Measurements from ENCODE around the gene PNPO. TPM values are rescaled to one million over a fixed set of nuclear protein-coding genes. Genes with fewer than 3 reads are reported as not detected.

Gene PNPO
- total and polyA plus RNA-seq, 2 experiments from 2014 or later: 12.2 to 17.0 TPM

GRCh38 chr17:47990962-47991731, 49.8 kb downstream of the PNPO start:
- no peak overlapping the region for H2AFZ ChIP-seq
- no peaks in the 10 kb centered on the region for H3K9me2 ChIP-seq (replicated peaks; ENCODE audit: insufficient read depth)
- no peaks in the 10 kb centered on the region for H3K79me2 ChIP-seq
- no peak overlapping the region for H3K27ac ChIP-seq
- whole genome bisulfite sequencing (ENCODE audit: low lambda C conversion rate, missing lambda C conversion rate): 52% methylated on average over 13 of the region's 14 CpGs
- no peaks in the 10 kb centered on the region for H4K20me1 ChIP-seq (ENCODE audit: insufficient read depth, poor library complexity, severe bottlenecking)
- H3K4me2 ChIP-seq: no peak overlapping the region
- H3K27me3 ChIP-seq: no peaks in the 10 kb centered on the region
- no peak overlapping the region for H3K4me3 ChIP-seq
- peaks cover 9% of the 10 kb centered on the region for H3K4me1 ChIP-seq (ENCODE audit: insufficient read depth)
- H3K9me3 ChIP-seq (ENCODE audit: low read depth): no peaks in the 10 kb centered on the region
- DNase-seq (ENCODE audit: low spot score): no peak
- no peaks in the 10 kb centered on the region for H3K36me3 ChIP-seq (replicated peaks; ENCODE audit: insufficient read depth, low read depth)
- TF ChIP-seq CTCF (IDR thresholded peaks at IDR 0.05; ENCODE audit: poor library complexity): no peak
- no peak for TF ChIP-seq EZH2phosphoT487 (IDR thresholded peaks at IDR 0.05; ENCODE audit: low read depth, severe bottlenecking, unreplicated experiment)
- TF ChIP-seq EZH2 (IDR thresholded peaks at IDR 0.05; ENCODE audit: borderline replicate concordance): no peak

GRCh38 chr17:47992216-47992615, 50.8 kb downstream of the PNPO start:
- no peak overlapping the region for H3K27ac ChIP-seq
- H3K4me1 ChIP-seq (ENCODE audit: insufficient read depth): peaks cover 8% of the 10 kb centered on the region
- no peaks in the 10 kb centered on the region for H3K36me3 ChIP-seq (replicated peaks; ENCODE audit: insufficient read depth, low read depth)
- H3K9me3 ChIP-seq (ENCODE audit: low read depth): no peaks in the 10 kb centered on the region
- H3K4me3 ChIP-seq: no peak overlapping the region
- H3K79me2 ChIP-seq: no peaks in the 10 kb centered on the region
- no peak overlapping the region for H3K4me2 ChIP-seq
- H2AFZ ChIP-seq: no peak overlapping the region
- TF ChIP-seq EZH2phosphoT487 (IDR thresholded peaks at IDR 0.05; ENCODE audit: low read depth, severe bottlenecking, unreplicated experiment) (no peak), CTCF (IDR thresholded peaks at IDR 0.05; ENCODE audit: poor library complexity) (no peak), EZH2 (IDR thresholded peaks at IDR 0.05; ENCODE audit: borderline replicate concordance) (no peak)
- no peaks in the 10 kb centered on the region for H4K20me1 ChIP-seq (ENCODE audit: insufficient read depth, poor library complexity, severe bottlenecking)
- H3K27me3 ChIP-seq: no peaks in the 10 kb centered on the region
- WGBS (ENCODE audit: low lambda C conversion rate, missing lambda C conversion rate): 81% methylated on average over 4 of the region's 4 CpGs
- DNase-seq (ENCODE audit: low spot score): no peak
- H3K9me2 ChIP-seq (replicated peaks; ENCODE audit: insufficient read depth): no peaks in the 10 kb centered on the region

GRCh38 chr17:47993031-47993564, 51.7 kb downstream of the PNPO start:
- Histone ChIP-seq H3K27me3 (no peaks in the 10 kb centered on the region), H3K9me3 (ENCODE audit: low read depth) (no peaks in the 10 kb centered on the region), H3K36me3 (replicated peaks; ENCODE audit: insufficient read depth, low read depth) (no peaks in the 10 kb centered on the region), H3K4me1 (ENCODE audit: insufficient read depth) (no peaks in the 10 kb centered on the region), H3K4me3 (no peak overlapping the region), H3K27ac (no peak overlapping the region), H3K9me2 (replicated peaks; ENCODE audit: insufficient read depth) (no peaks in the 10 kb centered on the region), H4K20me1 (ENCODE audit: insufficient read depth, poor library complexity, severe bottlenecking) (no peaks in the 10 kb centered on the region), H3K79me2 (no peaks in the 10 kb centered on the region), H2AFZ (no peak overlapping the region), H3K4me2 (no peak overlapping the region)
- no peak for DNase-seq (ENCODE audit: low spot score)
- TF ChIP-seq EZH2phosphoT487 (IDR thresholded peaks at IDR 0.05; ENCODE audit: low read depth, severe bottlenecking, unreplicated experiment): no peak
- TF ChIP-seq EZH2 (IDR thresholded peaks at IDR 0.05; ENCODE audit: borderline replicate concordance): no peak
- no peak for TF ChIP-seq CTCF (IDR thresholded peaks at IDR 0.05; ENCODE audit: poor library complexity)
- WGBS (ENCODE audit: low lambda C conversion rate, missing lambda C conversion rate): 61% methylated on average over 9 of the region's 9 CpGs

Data from hepatocyte (in vitro differentiated cells).